NOMO-1 (cell line): Measurements from ENCODE around the gene PGAM1.
"Not testable (repeated sequence)": the region's sequence is repeated elsewhere in the genome, so short reads cannot be mapped to it uniquely, and the experiment has no call there.

Experiments
- DNase-seq, 2 experiments: peaks; one replicate each; lab custom pipeline; 2025; ENCODE audit not compliant: unreplicated experiment in 2 of 2; lab: John Stamatoyannopoulos, UW

PGAM1 gene

DNA sequence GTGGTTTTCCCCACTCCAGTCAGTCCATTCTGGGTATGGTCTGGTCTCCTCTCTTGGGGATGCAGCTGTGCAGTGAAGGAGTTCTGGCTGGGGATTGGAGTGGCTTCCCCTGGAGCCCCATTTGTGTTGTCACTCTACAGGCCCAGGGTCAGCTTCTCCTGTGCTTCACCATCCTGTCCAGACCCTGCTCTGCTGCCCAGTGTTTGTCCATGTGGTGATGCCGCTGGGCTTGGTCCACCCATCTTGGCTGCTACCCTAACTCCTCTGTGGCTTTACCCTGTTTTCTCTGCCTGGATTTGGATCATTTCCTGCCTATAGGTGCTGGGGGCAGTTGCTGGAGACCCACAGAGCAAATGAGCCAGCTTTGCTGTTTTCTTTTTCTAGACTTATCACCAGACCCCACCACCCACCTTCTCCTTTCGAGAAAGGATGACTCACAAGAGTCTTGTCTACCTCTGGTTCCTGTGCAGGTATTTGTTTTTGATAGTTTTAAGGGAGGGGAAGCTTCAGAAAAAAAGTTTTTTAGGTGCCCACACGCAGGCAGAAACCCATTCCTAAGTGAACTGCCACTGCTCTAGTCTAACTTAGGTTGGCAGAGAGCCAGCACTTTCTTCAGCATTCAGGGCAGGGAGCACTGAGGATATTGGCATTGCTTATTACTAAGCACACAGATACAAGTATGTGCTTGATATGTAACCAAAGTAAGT, 28.5 kb downstream of the PGAM1 start:
- DNase-seq: no peak

DNA sequence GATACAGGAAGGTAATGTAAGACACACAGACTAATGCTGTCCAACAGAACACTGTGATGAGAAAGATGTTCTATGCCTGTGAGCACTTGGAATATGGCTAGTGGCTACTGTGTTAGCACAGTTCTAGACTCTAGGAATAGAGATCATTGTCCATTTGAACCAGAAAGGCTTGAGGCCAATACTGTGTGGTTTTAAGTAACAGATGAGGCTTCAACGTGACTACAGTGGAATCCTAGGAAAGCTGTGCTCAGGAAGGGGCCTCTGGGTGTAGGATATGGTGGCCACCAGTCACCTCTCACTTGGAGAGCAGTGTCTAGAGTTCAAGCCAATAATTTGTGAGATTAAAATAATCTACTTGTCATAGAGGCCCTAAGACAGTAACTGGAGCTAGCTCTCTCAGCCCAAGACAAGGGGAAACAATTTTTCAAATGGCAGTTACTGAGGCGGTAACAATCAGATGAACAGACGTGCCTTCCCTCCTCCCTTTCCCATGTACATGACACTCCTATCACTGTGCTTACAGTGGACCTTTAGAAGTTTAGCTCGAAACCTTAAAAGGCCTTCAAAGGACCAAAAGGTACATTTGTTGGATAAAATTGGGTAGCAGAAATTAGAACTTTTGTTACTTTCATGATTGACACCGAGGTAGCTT, 30.2 kb downstream of the PGAM1 start:
- no peak for DNase-seq

DNA sequence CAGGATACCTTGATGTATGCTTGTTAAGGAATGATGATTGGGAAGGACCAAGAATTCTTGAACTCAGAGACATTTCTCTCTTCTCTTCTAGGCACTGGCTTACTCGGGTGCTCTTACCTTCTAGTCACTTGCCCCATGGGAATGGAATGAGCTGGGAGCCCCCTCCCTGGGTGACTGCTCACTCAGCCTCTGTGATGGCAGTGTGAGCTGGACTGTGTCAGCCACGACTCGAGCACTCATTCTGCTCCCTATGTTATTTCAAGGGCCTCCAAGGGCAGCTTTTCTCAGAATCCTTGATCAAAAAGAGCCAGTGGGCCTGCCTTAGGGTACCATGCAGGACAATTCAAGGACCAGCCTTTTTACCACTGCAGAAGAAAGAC, 30.7 kb downstream of the PGAM1 start:
- DNase-seq: no peak

DNA sequence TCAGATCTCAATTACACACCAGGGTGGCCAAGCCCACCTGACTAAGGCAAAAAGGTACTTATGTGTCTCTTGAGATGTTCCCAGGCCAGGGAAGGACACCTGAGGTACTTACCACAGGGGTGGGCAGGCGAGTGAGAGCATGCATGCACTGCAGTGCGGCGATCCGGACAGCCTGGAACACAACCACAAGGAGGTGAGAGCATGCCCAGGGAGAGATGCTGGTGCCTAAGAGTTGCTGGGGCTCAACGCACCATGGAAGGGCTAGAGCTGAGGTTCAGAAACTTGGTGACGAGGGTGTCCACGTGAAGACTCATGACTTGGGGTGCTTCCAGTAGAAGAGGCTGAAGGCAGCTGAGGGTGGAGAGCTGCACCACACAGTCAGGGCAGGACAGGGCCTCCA, 33.1 kb downstream of the PGAM1 start:
- DNase-seq: no peak

DNA sequence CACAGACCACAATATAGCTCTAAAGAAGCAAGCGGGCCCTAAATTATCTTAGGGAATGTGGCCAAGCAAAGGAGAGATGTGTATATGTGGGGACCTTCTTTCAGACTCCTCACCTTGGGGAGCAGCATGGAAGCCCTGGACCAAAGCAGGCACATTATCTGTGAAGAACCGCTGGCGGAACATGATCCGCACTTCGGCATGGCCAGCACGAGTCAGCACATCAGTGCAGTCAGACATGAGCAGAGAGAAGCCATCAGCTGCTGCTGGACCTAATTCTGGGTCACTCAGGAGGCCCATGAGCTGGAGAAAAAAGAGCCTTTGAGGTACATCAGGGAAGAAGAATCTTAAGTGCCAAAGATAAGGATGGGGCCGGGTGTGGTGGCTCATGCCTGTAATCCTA, 33.9 kb downstream of the PGAM1 start:
- no peak for DNase-seq

DNA sequence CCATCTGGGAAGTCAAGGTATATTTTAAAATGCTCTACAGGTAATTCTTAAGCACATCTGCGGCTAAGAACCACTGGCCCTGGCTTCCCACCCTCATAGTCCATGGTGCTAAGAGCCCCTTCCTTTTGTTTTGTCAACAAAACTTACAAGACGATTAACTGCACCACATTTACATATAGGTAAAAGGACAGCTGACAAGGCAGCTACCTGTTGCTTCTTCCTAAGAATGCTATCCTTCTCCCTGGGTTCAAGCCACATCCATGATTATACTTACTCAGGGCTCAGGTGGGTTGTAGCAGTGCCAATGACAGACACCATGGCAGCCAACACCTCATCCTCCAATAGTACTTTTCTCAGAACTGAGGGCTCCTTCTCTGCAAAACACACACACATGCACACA, 36.3 kb downstream of the PGAM1 start:
- no peak for DNase-seq

DNA sequence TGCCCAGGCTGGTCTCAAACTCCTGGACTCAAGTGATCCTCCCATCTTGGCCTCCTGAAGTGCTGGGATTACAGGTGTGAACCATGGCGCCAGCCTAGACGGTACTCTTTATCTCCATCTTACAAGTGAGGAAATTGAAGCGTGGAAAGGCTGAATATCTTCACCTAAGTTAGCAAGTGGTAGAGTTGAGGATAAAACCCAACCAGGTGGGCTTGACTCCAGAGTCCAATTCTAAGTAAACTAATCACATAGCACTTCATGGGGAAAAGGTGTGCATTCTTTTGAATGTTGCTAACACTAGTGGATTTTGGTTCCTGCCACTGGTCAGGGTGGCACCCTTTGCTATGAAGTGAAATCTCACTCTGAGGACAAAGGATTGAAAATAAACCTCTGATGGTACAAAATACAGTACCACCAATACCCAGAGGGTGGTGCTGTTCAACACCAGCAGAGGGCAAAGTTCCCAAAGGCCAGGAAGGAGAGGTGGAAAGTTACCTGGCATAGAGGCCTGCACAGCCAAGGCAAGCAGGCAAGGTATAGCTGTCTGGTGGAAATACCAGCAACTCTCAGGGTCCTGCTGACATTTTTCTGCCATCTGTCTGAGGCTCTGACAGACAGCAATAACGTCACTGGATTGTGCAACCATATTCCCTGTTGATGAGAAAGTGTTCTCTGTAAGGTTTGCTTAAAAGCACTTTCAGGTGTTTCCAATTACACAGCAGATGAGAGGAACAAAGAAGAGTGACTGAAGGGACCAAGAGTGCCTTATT, 37.6 kb downstream of the PGAM1 start:
- peak in 1 of 2 experiments; percentile 43 for DNase-seq

DNA sequence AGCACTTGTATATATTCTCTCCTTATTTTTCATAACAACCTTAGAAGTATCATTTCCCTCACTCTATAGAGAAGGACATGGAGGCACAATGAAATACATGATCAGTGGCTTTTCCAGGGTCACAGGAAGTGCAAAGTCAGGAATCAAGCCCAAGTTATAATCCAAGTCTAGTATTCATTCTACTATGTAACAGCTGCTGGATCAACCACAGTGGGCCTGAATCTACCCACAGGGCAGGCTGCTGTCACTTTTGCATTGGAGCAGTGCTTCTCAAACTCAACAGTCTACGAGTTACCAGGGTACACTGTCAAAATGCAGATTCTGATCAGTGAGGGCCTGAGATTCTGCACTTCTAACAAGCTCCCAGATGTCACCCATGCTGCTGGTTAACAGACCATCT, 38.2 kb downstream of the PGAM1 start:
- DNase-seq: no peak

DNA sequence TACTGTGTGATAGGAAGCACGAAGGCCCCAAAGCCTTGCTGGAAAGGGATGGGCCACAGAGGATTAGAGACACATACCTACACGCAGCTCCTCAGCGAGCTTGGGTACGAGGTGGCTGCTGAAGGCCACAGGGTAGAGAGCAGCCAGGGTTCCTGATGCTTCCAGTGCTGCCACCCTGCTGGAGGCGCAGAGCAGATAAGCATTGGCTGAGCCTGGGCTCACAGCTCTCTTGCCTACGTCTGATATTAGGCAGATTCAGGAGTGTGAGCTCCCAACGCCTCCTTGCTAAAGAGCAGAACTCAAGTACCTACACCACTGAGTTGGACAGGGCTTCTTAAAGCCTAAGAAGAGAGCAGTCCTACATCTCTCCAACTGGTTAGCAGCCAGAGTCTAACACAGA, 40.0 kb downstream of the PGAM1 start:
- no peak for DNase-seq

DNA sequence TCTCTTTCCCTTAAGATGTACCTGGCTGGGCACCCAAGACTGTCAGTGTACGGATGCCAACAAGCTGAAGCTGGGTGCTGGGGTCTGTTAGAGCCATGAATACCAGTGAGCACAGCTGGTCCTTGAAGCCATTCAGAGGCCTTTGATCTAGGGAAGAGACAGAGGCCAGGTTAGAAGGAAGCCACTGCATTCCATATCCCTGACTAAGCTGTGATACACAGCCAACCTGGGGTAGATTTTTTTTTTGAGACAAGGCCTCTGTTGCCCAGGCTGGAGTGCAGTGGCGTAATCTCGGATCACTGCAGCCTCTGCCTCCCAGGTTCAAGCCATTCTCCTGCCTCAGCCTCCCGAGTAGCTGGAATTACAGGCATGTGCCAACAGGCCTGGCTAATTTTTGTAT, 40.8 kb downstream of the PGAM1 start:
- DNase-seq: no peak

DNA sequence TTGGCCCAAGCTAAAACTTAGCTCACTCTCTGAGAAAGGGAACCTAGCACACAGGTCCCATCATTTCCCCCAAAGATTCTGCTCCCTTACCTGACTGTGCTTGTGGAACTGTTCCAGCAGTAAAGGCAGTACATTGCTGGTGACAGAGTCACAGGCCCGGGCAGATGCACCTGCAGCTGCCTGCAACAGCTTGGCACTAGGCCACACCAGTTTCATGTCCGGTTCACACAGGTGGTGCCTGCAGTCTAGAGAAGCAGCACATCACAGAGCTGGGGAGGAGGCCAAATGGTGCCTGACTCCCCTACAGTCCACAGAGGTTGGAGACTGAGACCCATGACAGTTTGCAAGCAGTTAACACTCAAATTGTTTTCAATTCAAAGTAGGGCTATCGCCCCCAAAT, 42.2 kb downstream of the PGAM1 start:
- DNase-seq: no peak

DNA sequence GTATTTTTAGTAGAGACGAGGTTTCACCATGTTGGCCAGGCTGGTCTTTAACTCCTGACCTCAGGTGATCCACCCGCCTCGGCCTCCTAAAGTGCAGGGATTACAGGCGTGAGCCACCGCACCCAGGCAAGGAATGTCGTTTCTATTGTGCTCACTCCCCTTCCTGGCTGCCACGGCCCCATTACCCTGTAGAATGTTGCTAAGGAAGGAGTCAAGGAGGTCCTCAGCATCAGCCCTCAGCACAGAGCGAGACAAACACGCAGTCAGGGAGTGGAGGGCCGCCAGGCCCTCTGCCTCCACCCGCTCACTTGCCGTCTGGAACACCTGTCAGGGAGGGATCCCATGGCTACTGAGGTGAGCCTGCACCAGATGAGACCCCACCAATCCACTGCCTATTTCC, 42.8 kb downstream of the PGAM1 start:
- not testable (repeated sequence) for DNase-seq

DNA sequence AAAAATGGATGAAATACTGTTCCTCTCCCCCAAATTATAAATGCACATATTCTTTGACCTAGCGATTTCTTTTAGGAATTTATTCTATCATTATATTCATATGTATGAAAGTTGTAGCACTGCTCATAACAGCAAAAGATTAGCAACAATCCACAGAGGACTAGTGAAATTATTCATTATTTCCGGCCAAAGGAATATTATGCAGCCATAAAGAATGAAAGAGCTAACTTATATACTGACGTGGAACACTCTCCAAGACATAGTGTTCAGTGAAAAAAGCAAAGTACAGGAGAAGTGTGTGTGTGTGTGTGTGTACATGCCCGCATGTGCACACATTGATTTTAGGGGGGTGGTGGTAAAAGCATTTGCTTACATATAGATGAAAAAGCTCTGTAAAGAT, 48.9 kb downstream of the PGAM1 start:
- no peak for DNase-seq

DNA sequence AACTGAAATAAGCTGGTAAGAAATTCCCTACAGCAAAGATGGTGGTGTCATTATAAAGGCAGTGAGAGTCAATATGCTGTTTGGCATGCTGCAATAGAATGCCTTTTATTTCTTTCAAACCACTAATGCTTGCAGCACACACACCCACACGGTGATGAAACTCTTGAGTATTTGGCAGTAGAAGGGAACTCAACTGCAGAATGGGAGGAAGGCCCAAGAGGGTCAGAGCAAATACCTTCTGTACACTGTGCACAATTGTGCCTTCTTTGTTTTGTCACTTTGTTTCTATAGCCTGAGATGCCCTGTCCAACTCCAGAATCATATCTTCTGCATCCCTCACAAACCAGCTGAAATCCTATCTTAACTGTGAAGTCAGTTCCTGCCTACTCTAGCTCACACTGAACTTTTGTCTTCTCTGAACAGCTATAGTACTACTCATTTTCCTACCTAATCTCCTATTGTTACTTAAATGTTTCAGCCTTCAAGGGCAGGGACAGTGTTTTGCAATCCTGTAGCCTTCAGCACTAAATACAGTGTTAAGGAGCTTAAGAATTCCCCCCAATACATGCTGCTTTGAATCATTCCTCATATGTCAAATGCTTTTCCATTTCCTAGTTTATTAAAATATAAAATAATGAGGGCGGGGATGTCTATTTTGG, 50.1 kb downstream of the PGAM1 start:
- peak; percentile 5 to 11 for DNase-seq

DNA sequence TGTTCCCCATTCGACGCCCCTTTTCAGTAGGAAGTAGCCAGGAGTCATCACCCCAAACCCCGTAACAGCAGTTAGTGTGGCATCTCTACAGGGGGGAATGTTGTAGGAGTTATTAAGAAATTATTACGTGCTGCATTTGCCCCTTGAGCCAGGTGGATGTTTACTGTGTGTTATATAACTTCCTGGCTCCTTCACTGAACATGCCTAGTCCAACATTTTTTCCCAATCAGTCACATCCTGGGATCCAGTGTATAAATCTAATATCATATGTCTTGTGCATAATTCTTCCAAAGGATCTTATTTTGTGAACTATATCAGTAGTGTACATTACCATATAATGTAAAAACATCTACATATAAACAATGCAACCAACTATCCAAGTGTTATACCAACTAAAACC, 53.4 kb downstream of the PGAM1 start:
- not testable (repeated sequence) for DNase-seq

DNA sequence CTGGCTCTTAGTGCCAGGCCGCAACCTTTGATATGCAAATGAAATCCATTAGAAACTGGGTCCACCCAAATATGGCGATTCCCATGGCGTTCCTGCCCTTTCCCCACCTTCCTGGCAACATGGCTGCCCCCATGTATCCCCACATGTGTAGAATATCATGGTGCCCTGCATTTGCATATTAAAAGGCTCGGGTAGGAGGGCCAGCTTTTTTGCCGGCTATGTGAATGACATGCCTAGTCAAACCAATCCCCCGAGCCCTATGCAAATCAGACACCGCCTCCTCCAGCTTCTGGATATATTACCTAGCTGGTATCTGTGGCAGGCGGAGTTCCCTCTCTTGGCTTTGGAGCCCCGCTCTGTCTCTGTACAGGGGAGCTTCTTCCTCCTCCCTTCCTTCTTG, 53.9 kb downstream of the PGAM1 start:
- no peak for DNase-seq

DNA sequence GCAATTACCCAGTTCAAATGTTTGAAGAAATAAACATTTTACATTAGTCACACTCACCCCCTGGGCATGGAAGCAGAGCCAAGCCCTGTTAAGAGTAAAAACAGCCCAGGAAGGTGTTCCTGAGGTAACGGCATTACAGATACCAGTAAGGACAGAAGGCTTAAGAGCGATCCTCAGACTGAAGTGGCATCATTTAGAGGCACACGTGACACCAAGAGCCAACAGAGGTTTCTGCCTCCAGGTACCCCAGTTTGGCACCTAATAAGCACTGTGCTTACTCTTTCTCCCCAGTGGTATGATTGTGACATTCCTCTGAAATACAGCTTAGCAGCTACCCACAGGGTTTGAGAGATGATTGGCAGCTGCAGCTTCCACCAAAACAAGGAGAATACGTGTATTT, 55.1 kb downstream of the PGAM1 start:
- DNase-seq: no peak

DNA sequence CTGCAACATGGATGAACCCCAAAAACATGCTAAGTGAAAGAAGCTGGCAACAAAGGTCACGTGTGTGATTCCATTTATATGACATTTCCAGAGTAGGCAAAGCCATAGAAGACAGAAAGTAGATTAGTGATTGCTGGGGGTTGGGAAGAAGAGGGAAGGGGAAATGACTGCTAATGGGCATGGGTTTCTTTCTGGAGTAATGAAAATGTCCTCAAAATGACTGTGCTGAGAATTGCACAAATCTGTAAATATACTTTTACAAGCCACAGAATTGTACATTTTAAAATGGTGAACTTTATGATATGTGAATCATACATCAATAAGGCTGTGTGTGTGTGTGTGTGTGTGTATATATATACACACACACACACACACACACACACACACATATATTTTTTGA, 56.4 kb downstream of the PGAM1 start:
- DNase-seq: no peak
